Heart left ventricle (tissue), 13 donors: ENCODE results near the gene TSPYL1.

Experiments
- CTCF ChIP-seq, 12 donors: fragments of 200-600 bp; sonication (generic) in 4 of 12; IDR thresholded peaks; one replicate each; pipeline versions ENCODE4 v1.5.0 to v1.8.0; 2018 to 2022; ENCODE audit warnings: antibody characterized with exemption in 12 of 12, mild to moderate bottlenecking in 5 of 12
- POLR2A ChIP-seq, 2 donors: fragments of 450-650 bp; IDR thresholded peaks; one replicate each; pipeline ENCODE4 v1.6.1; 2017; ENCODE audit warnings: antibody characterized with exemption in 2 of 2, mild to moderate bottlenecking in 2 of 2, moderate library complexity in 2 of 2
- donor health status: ischemic (EF 13 %, LVEDD 7.1; RV severe dilation, severe dysfunction).
- donor health status: DM: no; HTN: yes; CAD: no.
- donor health status: DM: no; HTN: no; CAD: no.
- donor health status: ischemic (EF 25% LVEDD 6.9; RV normal size, moderate dysfunction).
- donor health status: ischemic (EF 25% LVEDD 5.7; RV mildly dilated, moderate dysfunction).
- donor health status: ischemic (EF 35%, LVEDD 5.7; RV mildly dilated, moderate dysfunction).
- donor health status: nonischemic (EF 11% LVEDD 7.7; RV severe dilation, severe dysfunction).
- donor health status: DM: yes; HTN: yes; CAD: no.
- donor health status: PGD.
- donor health status: ischemic (EF 29% LVEDD 5.4; RV normal size, mild dysfunction).
- donor health status: nonischemic (EF 23%, LVEDD 6.1; RV moderate dilation, normal function).

GRCh38 chr6:116255246-116255800 is 24.4 kb downstream of the TSPYL1 start:
- TF ChIP-seq POLR2A (IDR thresholded peaks at IDR 0.05) (no peak), CTCF (IDR thresholded peaks at IDR 0.05) (no peak)
